GM15510 (cell line): ENCODE measurements around the gene C3orf52.
A peak's percentile ranks its signal among the peaks of the same experiment; 100 is the strongest.

Experiments used
- POLR2A ChIP-seq: IDR thresholded peaks from 3 replicates; pipeline ENCODE4 v1.6.1; 2011; ENCODE audit warnings: borderline replicate concordance; ENCODE audit not compliant: insufficient read length; ENCODE audit errors: extremely low read depth

C3orf52 gene

GRCh38 chr3:112122870-112123269, 36.7 kb downstream of the C3orf52 start:
- no peak for TF ChIP-seq POLR2A

GRCh38 chr3:112123548-112123947, 37.4 kb downstream of the C3orf52 start:
- TF ChIP-seq POLR2A = no peak

GRCh38 chr3:112124907-112125607, 38.9 kb downstream of the C3orf52 start:
- TF ChIP-seq POLR2A = no peak

- TF ChIP-seq POLR2A = no peak
Measured at GRCh38 chr3:112126511-112126911, 40.3 kb downstream of the C3orf52 start.

- TF ChIP-seq POLR2A = no peak
Measured at GRCh38 chr3:112127522-112128494, 41.6 kb downstream of the C3orf52 start.

GRCh38 chr3:112128843-112129727, 42.9 kb downstream of the C3orf52 start:
- TF ChIP-seq POLR2A = no peak

- TF ChIP-seq POLR2A = no peak
Measured at GRCh38 chr3:112129925-112130637, 43.9 kb downstream of the C3orf52 start.

GRCh38 chr3:112130638-112130993, 44.4 kb downstream of the C3orf52 start:
- TF ChIP-seq POLR2A = no peak

GRCh38 chr3:112131111-112131510, 44.9 kb downstream of the C3orf52 start:
- TF ChIP-seq POLR2A = no peak

GRCh38 chr3:112132088-112132487, 45.9 kb downstream of the C3orf52 start:
- no peak for TF ChIP-seq POLR2A

GRCh38 chr3:112132554-112132953, 46.4 kb downstream of the C3orf52 start:
- TF ChIP-seq POLR2A = no peak

GRCh38 chr3:112132975-112133448, 46.8 kb downstream of the C3orf52 start, which contains the start of gene GCSAM:
Gene GCSAM (minus strand): TSS chr3:112133248. CDS start chr3:112133120, 128 bp downstream.
- peak; percentile 79 for TF ChIP-seq POLR2A

GRCh38 chr3:112133626-112134334, 47.6 kb downstream of the C3orf52 start:
- no peak for TF ChIP-seq POLR2A
